ENCODE measurements around the gene ATF6. TPM values are rescaled to one million over a fixed set of nuclear protein-coding genes. Genes with fewer than 3 reads are reported as not detected.

The ATF6 gene
- total RNA-seq, 1 donor = 28.6 TPM

DNA sequence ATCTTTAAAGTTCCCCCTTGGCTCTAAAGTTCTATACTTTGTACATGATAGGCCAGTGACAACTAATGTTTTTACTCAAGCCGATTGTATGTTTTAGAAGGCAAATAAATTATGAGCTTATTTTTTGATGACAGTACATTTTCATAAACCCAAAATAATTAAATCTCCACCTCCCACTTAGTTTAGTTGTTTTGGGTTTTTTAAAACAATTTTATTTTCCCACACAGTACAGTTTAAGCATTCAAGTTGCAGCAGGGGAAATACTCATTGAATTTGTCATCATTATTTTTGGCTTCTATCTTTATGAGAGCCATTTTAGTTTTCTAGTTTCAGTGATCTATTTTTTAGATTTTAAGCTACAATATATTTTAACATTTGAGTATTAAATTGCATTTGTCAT is 163.9 kb downstream of the ATF6 start:
- Histone ChIP-seq H2AFZ (ENCODE audit: low read length) (peak overlapping the region; percentile 1), H3K4me2 (ENCODE audit: insufficient read depth, low read length) (peak overlapping the region; percentile 31), H3K36me3 (ENCODE audit: insufficient read depth, low read length) (no peaks in the 10 kb centered on the region), H3K9me3 (ENCODE audit: low read depth, low read length) (no peaks in the 10 kb centered on the region), H3K4me3 (ENCODE audit: insufficient read depth, low read length) (no peak overlapping the region), H3K27me3 (ENCODE audit: insufficient read depth, low read length) (no peaks in the 10 kb centered on the region), H4K20me1 (ENCODE audit: insufficient read depth, low read length) (no peaks in the 10 kb centered on the region), H3K27ac (ENCODE audit: low read depth, low read length) (peak overlapping the region; percentile 88), H3K4me1 (ENCODE audit: insufficient read depth, low read length) (peaks cover 16% of the 10 kb centered on the region), H3K79me2 (ENCODE audit: insufficient read depth, low read length) (no peaks in the 10 kb centered on the region)
- TF ChIP-seq, protein P1, sequence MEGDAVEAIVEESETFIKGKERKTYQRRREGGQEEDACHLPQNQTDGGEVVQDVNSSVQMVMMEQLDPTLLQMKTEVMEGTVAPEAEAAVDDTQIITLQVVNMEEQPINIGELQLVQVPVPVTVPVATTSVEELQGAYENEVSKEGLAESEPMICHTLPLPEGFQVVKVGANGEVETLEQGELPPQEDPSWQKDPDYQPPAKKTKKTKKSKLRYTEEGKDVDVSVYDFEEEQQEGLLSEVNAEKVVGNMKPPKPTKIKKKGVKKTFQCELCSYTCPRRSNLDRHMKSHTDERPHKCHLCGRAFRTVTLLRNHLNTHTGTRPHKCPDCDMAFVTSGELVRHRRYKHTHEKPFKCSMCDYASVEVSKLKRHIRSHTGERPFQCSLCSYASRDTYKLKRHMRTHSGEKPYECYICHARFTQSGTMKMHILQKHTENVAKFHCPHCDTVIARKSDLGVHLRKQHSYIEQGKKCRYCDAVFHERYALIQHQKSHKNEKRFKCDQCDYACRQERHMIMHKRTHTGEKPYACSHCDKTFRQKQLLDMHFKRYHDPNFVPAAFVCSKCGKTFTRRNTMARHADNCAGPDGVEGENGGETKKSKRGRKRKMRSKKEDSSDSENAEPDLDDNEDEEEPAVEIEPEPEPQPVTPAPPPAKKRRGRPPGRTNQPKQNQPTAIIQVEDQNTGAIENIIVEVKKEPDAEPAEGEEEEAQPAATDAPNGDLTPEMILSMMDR (IDR thresholded peaks at IDR 0.05; ENCODE audit: extremely low read depth, low read depth, low read length) = no peak
- DNase-seq (ENCODE audit: insufficient read length, low spot score, missing footprints) = no peak

DNA sequence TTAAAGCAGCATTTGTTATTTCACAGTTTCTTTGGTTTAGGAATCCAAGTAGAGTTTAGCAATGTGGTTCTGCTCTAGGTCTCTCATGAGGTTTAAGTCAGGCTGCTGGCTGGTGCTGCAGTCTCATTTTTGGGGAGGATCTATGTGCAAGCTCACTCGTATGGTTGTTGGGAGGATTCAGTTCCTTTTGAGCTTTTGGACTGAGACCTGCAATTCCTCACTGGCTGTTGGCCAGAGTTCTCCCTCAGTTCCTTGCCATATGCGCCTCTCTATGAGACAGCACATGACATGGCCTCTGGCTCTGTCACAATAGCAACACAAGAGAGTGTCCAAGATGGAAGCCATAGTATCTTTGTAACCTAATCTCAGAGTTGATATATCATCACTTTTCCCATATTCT is 166.5 kb downstream of the ATF6 start:
- TF ChIP-seq, protein P1 (IDR thresholded peaks at IDR 0.05; ENCODE audit: extremely low read depth, low read depth, low read length) = no peak
- peaks cover 16% of the 10 kb centered on the region for H3K4me1 ChIP-seq (ENCODE audit: insufficient read depth, low read length)
- no peak overlapping the region for H3K4me3 ChIP-seq (ENCODE audit: insufficient read depth, low read length)
- no peaks in the 10 kb centered on the region for H3K79me2 ChIP-seq (ENCODE audit: insufficient read depth, low read length)
- peak overlapping the region; percentile 34 for H2AFZ ChIP-seq (ENCODE audit: low read length)
- no peak overlapping the region for H3K4me2 ChIP-seq (ENCODE audit: insufficient read depth, low read length)
- H3K36me3 ChIP-seq (ENCODE audit: insufficient read depth, low read length) = no peaks in the 10 kb centered on the region
- H3K27ac ChIP-seq (ENCODE audit: low read depth, low read length) = no peak overlapping the region
- no peaks in the 10 kb centered on the region for H3K9me3 ChIP-seq (ENCODE audit: low read depth, low read length)
- DNase-seq (ENCODE audit: insufficient read length, low spot score, missing footprints) = no peak
- H4K20me1 ChIP-seq (ENCODE audit: insufficient read depth, low read length) = no peaks in the 10 kb centered on the region
- no peaks in the 10 kb centered on the region for H3K27me3 ChIP-seq (ENCODE audit: insufficient read depth, low read length)

DNA sequence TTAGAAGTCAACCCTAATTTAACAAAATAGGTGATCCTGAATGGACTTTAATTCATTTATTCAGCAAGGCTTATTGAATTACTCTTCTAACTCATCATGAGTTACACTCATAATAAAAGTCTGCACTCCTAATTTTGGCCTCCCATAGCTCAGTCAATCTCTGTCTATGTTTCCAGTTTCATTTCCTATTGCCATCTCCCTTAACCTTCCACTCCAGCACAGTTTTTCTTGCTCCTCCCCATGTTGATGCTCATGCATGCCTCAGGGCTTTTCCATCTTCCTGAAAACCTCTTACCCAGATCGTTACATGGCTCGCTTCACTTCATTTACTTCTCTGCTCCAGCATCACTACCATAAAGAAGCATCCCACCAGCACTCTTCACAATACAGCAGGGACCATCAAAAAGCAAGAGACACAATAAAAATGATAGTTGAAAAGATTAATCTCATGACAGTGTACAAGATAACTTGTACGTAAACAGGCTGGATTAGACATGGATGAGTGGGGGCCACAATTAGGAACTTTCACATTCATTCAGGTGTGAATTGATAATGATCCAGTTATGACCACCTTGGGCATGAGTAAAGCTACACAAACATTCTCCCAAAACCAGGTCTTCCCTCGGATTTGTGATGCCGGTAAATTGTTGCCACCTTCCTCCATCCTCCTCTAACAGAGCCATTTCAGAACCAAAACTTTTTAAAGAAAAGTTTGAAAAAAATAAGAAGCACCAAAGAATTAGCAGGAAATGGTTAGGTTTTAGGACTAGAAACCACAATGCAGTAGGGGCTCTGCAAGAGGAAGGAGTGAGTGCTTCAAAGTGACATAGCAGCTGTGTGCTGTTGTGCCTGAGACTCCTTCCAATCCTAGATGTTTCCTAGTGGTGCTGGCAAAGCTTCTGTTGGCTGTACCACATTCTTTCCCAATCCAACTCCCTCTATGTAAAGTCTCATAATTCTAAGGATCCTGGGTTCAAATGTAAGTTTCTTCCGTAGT is 167.8 kb downstream of the ATF6 start:
- Histone ChIP-seq H4K20me1 (ENCODE audit: insufficient read depth, low read length) (no peaks in the 10 kb centered on the region), H3K4me2 (ENCODE audit: insufficient read depth, low read length) (no peak overlapping the region), H3K4me3 (ENCODE audit: insufficient read depth, low read length) (no peak overlapping the region), H3K27ac (ENCODE audit: low read depth, low read length) (no peak overlapping the region), H3K27me3 (ENCODE audit: insufficient read depth, low read length) (no peaks in the 10 kb centered on the region), H3K36me3 (ENCODE audit: insufficient read depth, low read length) (no peaks in the 10 kb centered on the region), H3K4me1 (ENCODE audit: insufficient read depth, low read length) (peaks cover 16% of the 10 kb centered on the region), H3K9me3 (ENCODE audit: low read depth, low read length) (no peaks in the 10 kb centered on the region), H3K79me2 (ENCODE audit: insufficient read depth, low read length) (no peaks in the 10 kb centered on the region), H2AFZ (ENCODE audit: low read length) (no peak overlapping the region)
- peak; percentile 6 for DNase-seq (ENCODE audit: insufficient read length, low spot score, missing footprints)
- TF ChIP-seq, protein P1 (IDR thresholded peaks at IDR 0.05; ENCODE audit: extremely low read depth, low read depth, low read length) = no peak

DNA sequence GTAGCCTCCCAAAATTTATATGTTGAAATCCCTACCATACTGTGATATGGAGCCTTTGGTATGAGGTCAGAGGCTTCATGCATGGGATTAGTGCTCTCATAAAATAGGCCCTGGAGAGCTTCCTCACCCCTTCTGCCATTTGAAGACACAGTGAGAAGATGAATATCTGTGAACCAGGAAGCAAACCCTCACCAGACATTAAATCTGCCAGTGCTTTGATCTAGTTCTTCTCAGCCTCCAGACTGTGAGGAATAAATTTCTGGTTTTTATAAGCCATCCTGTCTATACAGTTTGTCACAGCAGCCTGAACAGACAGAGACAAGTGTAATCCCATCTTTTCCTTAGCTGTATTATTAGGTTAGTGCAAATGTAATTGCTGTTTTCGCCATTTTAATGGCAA is 169.1 kb downstream of the ATF6 start:
- Histone ChIP-seq H3K36me3 (ENCODE audit: insufficient read depth, low read length) (no peaks in the 10 kb centered on the region), H2AFZ (ENCODE audit: low read length) (no peak overlapping the region), H3K27me3 (ENCODE audit: insufficient read depth, low read length) (no peaks in the 10 kb centered on the region), H3K9me3 (ENCODE audit: low read depth, low read length) (no peaks in the 10 kb centered on the region), H3K4me1 (ENCODE audit: insufficient read depth, low read length) (peaks cover 6% of the 10 kb centered on the region), H3K4me3 (ENCODE audit: insufficient read depth, low read length) (no peak overlapping the region), H3K4me2 (ENCODE audit: insufficient read depth, low read length) (no peak overlapping the region), H4K20me1 (ENCODE audit: insufficient read depth, low read length) (no peaks in the 10 kb centered on the region), H3K27ac (ENCODE audit: low read depth, low read length) (no peak overlapping the region), H3K79me2 (ENCODE audit: insufficient read depth, low read length) (no peaks in the 10 kb centered on the region)
- DNase-seq (ENCODE audit: insufficient read length, low spot score, missing footprints) = no peak
- TF ChIP-seq, protein P1 (IDR thresholded peaks at IDR 0.05; ENCODE audit: extremely low read depth, low read depth, low read length) = no peak
